CD4-positive, CD25-positive, alpha-beta regulatory T cell (primary cell): ENCODE results near the gene COL6A3. TPM values are rescaled to one million over a fixed set of nuclear protein-coding genes. Genes with fewer than 3 reads are reported as not detected.

ENCODE experiments used
- ATAC-seq, 2 donors: fragments of 150-1000 bp; cut with Tn5 transposase; one replicate each; pipeline ENCODE4 v1.10.0; 2021; ENCODE audit warnings: low read depth in 2 of 2, moderate number of reproducible peaks in 2 of 2, moderate library complexity in 1 of 2
- DNase-seq, 3 donors: peaks; one replicate each; pipeline versions ENCODE4 v3.0.0 to v3.0.0-alpha.2; 2012 to 2022; ENCODE audit warnings: mixed read lengths in 1 of 3
- H3K27ac ChIP-seq: one replicate; pipeline ENCODE4 v1.7.0; 2013; ENCODE audit warnings: mild to moderate bottlenecking, low read length; ENCODE audit not compliant: insufficient read depth, poor library complexity, severe bottlenecking
- H3K27me3 ChIP-seq: one replicate; pipeline ENCODE4 v1.7.0; 2013; ENCODE audit warnings: low read length; ENCODE audit not compliant: control insufficient read depth, insufficient read depth
- H3K36me3 ChIP-seq: one replicate; pipeline ENCODE4 v1.7.0; 2013; ENCODE audit warnings: mild to moderate bottlenecking, low read length, moderate library complexity; ENCODE audit not compliant: control insufficient read depth, insufficient read depth
- H3K4me1 ChIP-seq: 2 replicates; pipeline ENCODE4 v1.7.0; 2013; ENCODE audit warnings: mild to moderate bottlenecking, low read length; ENCODE audit not compliant: insufficient read depth, control insufficient read depth, poor library complexity, severe bottlenecking
- H3K4me3 ChIP-seq: one replicate; pipeline ENCODE4 v1.7.0; 2013; ENCODE audit warnings: low read depth, mild to moderate bottlenecking, low read length, moderate library complexity
- H3K9me3 ChIP-seq, 2 experiments: 1 replicate in 1 of 2; 2 replicates in 1 of 2; pipeline ENCODE4 v1.7.0; 2013; ENCODE audit warnings: low read length in 2 of 2, mild to moderate bottlenecking in 1 of 2, moderate library complexity in 1 of 2; ENCODE audit not compliant: control insufficient read depth in 2 of 2
- H3K27ac Mint-ChIP-seq, 3 donors: one replicate each; pipeline ENCODE4 v1.8.0; 2020 to 2022; ENCODE audit warnings: mild to moderate bottlenecking in 3 of 3, mixed read lengths in 3 of 3, moderate library complexity in 2 of 3
- H3K27me3 Mint-ChIP-seq: one replicate; pipeline ENCODE4 v1.8.0; 2022; ENCODE audit warnings: mild to moderate bottlenecking, mixed read lengths
- H3K36me3 Mint-ChIP-seq: one replicate; pipeline ENCODE4 v1.8.0; 2020; ENCODE audit warnings: mixed read lengths
- H3K4me1 Mint-ChIP-seq, 4 donors: one replicate each; pipeline ENCODE4 v1.8.0; 2020 to 2022; ENCODE audit warnings: mixed read lengths in 4 of 4, mild to moderate bottlenecking in 1 of 4
- H3K4me3 Mint-ChIP-seq, 4 donors: one replicate each; pipeline ENCODE4 v1.8.0; 2020 to 2022; ENCODE audit warnings: mild to moderate bottlenecking in 4 of 4, mixed read lengths in 4 of 4, moderate library complexity in 3 of 4
- H3K9me3 Mint-ChIP-seq, 7 donors: one replicate each; pipeline ENCODE4 v1.8.0; 2020 to 2022; ENCODE audit warnings: mixed read lengths in 7 of 7, mild to moderate bottlenecking in 3 of 7, moderate library complexity in 2 of 7
- polyA plus RNA-seq, 4 donors: library from polyadenylated mRNA; unstranded; fragments of 300-500 nt; fragmentation: Illumina TruSeq; gene quantifications; one replicate each; pipeline ENCODE4 v1.2.3, GENCODE V29; 2021
- total RNA-seq: library from RNA; stranded (reverse); gene quantifications from one replicate; pipeline ENCODE4 v1.2.3, GENCODE V29; 2022

The COL6A3 gene
- total and polyA plus RNA-seq, 5 donors from 2014 or later: 0.18 to 3.4 (median 0.82) TPM

DNA sequence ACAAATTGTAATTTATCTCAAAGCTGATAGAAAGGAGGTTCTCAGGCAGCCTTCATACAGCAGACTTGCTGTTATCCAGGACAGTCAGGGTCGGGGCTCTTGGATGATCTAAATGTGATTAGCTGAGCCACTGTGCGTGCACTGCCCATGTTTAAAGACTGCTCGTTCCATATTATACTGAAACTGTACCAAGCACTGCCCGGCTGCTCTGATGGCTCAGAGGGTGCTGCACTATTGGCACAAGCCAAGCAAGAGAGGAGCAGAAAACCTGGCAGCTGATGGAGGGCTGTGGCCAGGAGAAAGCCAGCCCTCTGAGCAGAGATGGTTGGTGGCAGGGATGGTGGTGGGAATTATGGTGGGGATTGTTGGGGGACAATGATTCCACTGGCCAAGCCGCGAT, 63.4 kb downstream of the COL6A3 start:
- H3K4me1 Mint-ChIP-seq: no peaks in the 10 kb centered on the region
- DNase-seq (no peak), ATAC-seq (no peak)
- H3K4me3 Mint-ChIP-seq: no peak overlapping the region
- Histone ChIP-seq H3K27ac (no peak overlapping the region), H3K9me3 (no peaks in the 10 kb centered on the region), H3K27me3 (no peaks in the 10 kb centered on the region), H3K36me3 (no peaks in the 10 kb centered on the region), H3K4me3 (no peak overlapping the region), H3K4me1 (no peaks in the 10 kb centered on the region)
- H3K27me3 Mint-ChIP-seq: no peaks in the 10 kb centered on the region
- H3K27ac Mint-ChIP-seq: no peak overlapping the region
- no peaks in the 10 kb centered on the region for H3K9me3 Mint-ChIP-seq
- peaks cover 3% of the 10 kb centered on the region for H3K36me3 Mint-ChIP-seq

DNA sequence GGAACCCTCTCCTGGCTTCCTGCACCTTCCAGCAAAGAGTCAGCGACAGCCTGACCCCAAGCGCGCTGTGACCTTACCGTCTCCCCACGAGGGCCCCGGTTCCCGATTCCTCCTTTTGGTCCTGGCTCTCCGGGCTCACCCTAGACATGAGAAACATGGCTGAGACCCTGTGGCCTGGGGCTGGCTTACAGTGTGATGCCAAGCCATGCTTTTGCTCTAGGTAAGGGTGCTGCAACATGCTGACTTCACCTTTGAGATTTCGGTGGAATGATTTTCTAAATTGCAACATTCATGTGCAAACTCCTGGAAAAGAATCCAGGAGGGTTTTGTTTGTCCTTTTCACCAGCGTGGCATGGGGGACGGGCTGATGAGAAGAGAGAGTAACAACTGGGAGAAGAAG, 63.9 kb downstream of the COL6A3 start:
- Mint-ChIP-seq H3K4me1 (no peaks in the 10 kb centered on the region), H3K9me3 (no peaks in the 10 kb centered on the region), H3K27me3 (no peaks in the 10 kb centered on the region), H3K36me3 (peaks cover 3% of the 10 kb centered on the region), H3K27ac (peak overlapping the region in 1 of 3 donors; percentile 21), H3K4me3 (no peak overlapping the region)
- no peak for DNase-seq
- Histone ChIP-seq H3K4me1 (no peaks in the 10 kb centered on the region), H3K27ac (no peak overlapping the region), H3K36me3 (no peaks in the 10 kb centered on the region), H3K27me3 (no peaks in the 10 kb centered on the region), H3K4me3 (no peak overlapping the region), H3K9me3 (no peaks in the 10 kb centered on the region)
- no peak for ATAC-seq

DNA sequence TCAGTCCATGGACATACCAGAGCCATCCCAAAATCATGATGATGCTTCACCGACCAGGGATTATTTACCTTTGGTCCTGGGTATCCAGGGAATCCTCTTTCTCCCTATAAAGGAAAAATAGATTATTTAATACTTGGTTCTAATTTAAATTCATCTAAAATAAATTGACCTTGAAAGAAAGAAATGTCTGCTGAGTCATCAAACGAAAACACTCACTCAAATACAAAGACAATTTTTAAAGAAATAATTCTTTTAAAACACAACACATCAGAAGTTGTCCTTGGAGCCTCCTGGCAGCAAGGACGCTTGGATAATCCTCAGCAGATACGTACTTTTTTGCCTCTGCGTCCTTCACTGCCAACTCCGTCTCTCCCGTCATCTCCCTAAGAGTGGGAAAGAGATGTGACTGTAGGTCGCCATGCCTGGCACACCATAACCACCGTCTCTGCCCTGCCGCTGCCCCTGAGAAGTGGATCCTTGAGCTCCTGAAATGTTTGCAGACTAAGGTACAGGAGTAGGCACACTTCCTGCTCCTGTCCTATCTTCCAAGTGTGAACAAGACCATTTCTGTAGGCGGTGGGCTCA, 65.6 kb downstream of the COL6A3 start:
- Mint-ChIP-seq H3K27ac (no peak overlapping the region), H3K9me3 (no peaks in the 10 kb centered on the region), H3K36me3 (peaks cover 3% of the 10 kb centered on the region), H3K4me1 (no peaks in the 10 kb centered on the region), H3K4me3 (no peak overlapping the region), H3K27me3 (no peaks in the 10 kb centered on the region)
- Histone ChIP-seq H3K36me3 (no peaks in the 10 kb centered on the region), H3K27ac (no peak overlapping the region), H3K4me1 (no peaks in the 10 kb centered on the region), H3K27me3 (no peaks in the 10 kb centered on the region), H3K9me3 (no peaks in the 10 kb centered on the region), H3K4me3 (no peak overlapping the region)
- no peak for ATAC-seq
- DNase-seq: no peak

DNA sequence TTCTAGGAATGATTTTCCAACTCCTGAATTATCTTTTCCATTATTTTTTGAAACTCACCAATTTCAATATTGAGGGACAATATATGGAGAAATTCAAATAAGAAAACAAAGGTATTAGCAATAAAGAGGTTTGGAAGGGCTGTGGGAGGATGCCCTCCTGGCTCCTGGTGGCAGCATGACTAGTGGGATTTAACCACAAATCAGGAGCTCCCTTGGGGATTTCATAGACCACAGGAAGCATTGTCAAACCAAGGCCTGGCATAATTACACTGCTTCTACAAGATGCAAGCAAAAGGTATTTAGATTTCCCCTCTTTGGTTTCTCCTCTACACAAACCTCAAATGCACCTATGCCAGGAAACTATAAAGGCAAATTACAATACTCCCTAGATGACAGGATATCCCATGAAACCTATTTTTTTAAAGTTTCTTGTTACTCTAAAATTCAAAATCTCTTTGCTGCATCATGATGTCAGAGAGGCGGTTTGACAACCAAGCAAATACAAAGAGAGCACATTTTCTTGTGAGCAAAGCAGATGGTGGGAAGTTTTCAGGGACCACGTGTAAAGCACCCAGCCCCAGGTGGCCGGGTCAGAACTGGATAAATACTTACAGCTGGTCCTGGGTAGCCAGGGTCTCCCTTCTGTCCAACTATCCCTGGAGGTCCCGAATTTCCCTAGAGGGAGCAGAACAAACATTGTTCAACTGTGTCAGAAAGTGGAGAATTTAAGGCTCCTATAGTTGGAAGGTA, 67.9 kb downstream of the COL6A3 start:
- Mint-ChIP-seq H3K4me1 (no peaks in the 10 kb centered on the region), H3K9me3 (no peaks in the 10 kb centered on the region), H3K27me3 (no peaks in the 10 kb centered on the region), H3K27ac (no peak overlapping the region), H3K4me3 (no peak overlapping the region), H3K36me3 (peaks cover 3% of the 10 kb centered on the region)
- Histone ChIP-seq H3K27ac (no peak overlapping the region), H3K4me3 (no peak overlapping the region), H3K36me3 (no peaks in the 10 kb centered on the region), H3K9me3 (no peaks in the 10 kb centered on the region), H3K27me3 (no peaks in the 10 kb centered on the region), H3K4me1 (no peaks in the 10 kb centered on the region)
- ATAC-seq: no peak
- no peak for DNase-seq

DNA sequence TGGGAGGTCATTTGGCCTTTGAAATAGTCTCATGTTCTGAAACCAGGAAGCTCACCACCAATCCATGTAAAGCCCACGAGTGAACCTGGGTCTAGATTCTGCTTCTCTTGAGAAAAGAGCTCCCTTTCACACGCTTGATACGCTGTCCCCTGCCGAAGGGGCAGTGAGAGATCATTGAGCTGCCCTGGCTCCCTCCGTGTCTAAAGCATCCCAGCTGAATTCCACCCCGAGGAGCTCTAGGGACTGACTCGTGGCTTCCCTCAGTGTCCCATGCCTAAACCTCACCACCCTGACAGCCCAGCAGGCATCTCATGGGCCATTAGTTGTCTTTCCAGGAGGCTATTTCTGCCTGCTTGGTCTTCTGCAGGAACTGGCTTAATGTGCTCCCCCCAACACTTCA, 68.6 kb downstream of the COL6A3 start:
- Histone ChIP-seq H3K27ac (no peak overlapping the region), H3K36me3 (no peaks in the 10 kb centered on the region), H3K4me1 (no peaks in the 10 kb centered on the region), H3K27me3 (no peaks in the 10 kb centered on the region), H3K4me3 (no peak overlapping the region), H3K9me3 (no peaks in the 10 kb centered on the region)
- Mint-ChIP-seq H3K36me3 (peaks cover 3% of the 10 kb centered on the region), H3K4me1 (no peaks in the 10 kb centered on the region), H3K27ac (no peak overlapping the region), H3K27me3 (no peaks in the 10 kb centered on the region), H3K9me3 (no peaks in the 10 kb centered on the region), H3K4me3 (no peak overlapping the region)
- DNase-seq: no peak
- ATAC-seq: no peak

DNA sequence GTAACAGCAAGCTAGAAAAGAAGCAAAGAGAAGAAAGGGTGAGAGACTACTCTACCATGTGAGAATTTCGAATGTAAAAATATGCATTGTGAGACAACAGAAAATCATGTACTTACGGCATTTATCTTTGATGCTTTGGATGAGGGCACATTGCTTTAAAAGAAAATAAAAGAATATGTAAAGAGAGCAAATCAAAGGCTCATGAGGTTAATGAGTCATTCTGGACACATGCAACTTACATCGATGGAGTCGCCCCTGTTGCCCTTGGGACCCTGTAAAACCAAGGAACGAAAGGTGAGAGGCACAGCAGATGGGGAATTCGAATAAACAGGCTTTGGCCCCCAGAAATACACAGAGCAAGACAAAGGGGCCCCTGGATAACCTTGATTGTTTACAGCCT, 69.0 kb downstream of the COL6A3 start:
- Histone ChIP-seq H3K4me1 (no peaks in the 10 kb centered on the region), H3K27ac (no peak overlapping the region), H3K36me3 (no peaks in the 10 kb centered on the region), H3K9me3 (no peaks in the 10 kb centered on the region), H3K27me3 (no peaks in the 10 kb centered on the region), H3K4me3 (no peak overlapping the region)
- ATAC-seq (no peak), DNase-seq (no peak)
- Mint-ChIP-seq H3K4me1 (no peaks in the 10 kb centered on the region), H3K9me3 (no peaks in the 10 kb centered on the region), H3K27me3 (no peaks in the 10 kb centered on the region), H3K4me3 (no peak overlapping the region), H3K36me3 (peaks cover 3% of the 10 kb centered on the region), H3K27ac (no peak overlapping the region)

DNA sequence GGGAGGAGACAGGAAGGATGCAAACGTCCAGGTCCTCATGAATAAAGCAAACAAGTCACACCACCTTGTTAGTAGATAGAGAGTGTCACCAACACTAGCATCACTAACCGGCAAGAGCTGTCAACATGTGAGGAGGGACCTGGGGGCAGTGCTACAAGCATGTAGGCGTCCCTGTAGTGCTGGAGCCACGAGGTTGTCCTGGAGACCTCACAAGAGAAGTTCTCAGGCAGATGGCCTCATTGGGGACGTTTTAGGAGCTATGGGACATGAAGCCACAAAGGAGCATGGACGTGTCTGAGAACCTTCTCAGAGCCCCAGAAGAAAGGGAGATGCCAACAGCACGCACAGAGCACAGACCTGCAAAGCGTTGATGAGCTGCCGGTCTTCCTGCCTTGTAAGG, 70.0 kb downstream of the COL6A3 start:
- ATAC-seq (no peak), DNase-seq (no peak)
- Histone ChIP-seq H3K27me3 (no peaks in the 10 kb centered on the region), H3K36me3 (no peaks in the 10 kb centered on the region), H3K4me3 (no peak overlapping the region), H3K27ac (no peak overlapping the region), H3K4me1 (no peaks in the 10 kb centered on the region), H3K9me3 (no peaks in the 10 kb centered on the region)
- Mint-ChIP-seq H3K27ac (no peak overlapping the region), H3K27me3 (no peaks in the 10 kb centered on the region), H3K36me3 (peaks cover under 1% of the 10 kb centered on the region), H3K4me3 (no peak overlapping the region), H3K9me3 (no peaks in the 10 kb centered on the region), H3K4me1 (no peaks in the 10 kb centered on the region)

DNA sequence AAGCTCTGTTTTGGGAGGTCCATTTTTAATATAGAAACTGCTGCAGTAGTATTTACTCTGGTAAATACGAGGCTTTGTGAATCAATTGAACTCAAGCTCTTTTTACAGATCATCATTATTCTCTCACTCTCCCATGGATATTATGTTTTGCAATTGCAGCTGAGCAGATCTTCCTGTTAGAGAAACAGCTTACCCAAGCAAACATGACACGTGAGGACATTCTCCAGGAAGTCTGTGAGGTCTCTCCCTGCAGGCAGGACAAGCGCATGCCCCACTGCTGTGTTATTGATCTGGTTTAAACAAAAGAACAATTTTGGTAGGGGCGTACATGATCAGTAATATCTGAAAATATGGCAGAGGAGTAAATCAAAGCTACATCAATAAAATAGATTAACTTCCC, 72.1 kb downstream of the COL6A3 start:
- Histone ChIP-seq H3K4me1 (no peaks in the 10 kb centered on the region), H3K27ac (no peak overlapping the region), H3K9me3 (no peaks in the 10 kb centered on the region), H3K27me3 (no peaks in the 10 kb centered on the region), H3K4me3 (no peak overlapping the region), H3K36me3 (no peaks in the 10 kb centered on the region)
- H3K27me3 Mint-ChIP-seq: no peaks in the 10 kb centered on the region
- no peaks in the 10 kb centered on the region for H3K36me3 Mint-ChIP-seq
- H3K9me3 Mint-ChIP-seq: no peaks in the 10 kb centered on the region
- no peak for DNase-seq
- no peaks in the 10 kb centered on the region for H3K4me1 Mint-ChIP-seq
- H3K27ac Mint-ChIP-seq: peak overlapping the region in 1 of 3 donors; percentile 15
- ATAC-seq: no peak
- no peak overlapping the region for H3K4me3 Mint-ChIP-seq
